OCI-LY7 (cell line): ENCODE results near the gene CA10.

ENCODE experiments used
- EZH2phosphoT487 ChIP-seq: fragments of 200-600 bp; sonication (generic); IDR thresholded peaks from 2 replicates; pipeline ENCODE4 v1.6.1; 2018; ENCODE audit warnings: low read depth, borderline replicate concordance, mild to moderate bottlenecking, mixed run types, antibody characterized with exemption, low read length, moderate library complexity, mixed read lengths
- TF ChIP-seq, protein P1 (sequence below): fragments of 200-600 bp; sonication (generic); conservative IDR thresholded peaks from 2 replicates; pipeline ENCODE4 v1.5.1; 2014; ENCODE audit warnings: mild to moderate bottlenecking, antibody characterized with exemption, low read length, moderate library complexity, mixed read lengths

DNA sequence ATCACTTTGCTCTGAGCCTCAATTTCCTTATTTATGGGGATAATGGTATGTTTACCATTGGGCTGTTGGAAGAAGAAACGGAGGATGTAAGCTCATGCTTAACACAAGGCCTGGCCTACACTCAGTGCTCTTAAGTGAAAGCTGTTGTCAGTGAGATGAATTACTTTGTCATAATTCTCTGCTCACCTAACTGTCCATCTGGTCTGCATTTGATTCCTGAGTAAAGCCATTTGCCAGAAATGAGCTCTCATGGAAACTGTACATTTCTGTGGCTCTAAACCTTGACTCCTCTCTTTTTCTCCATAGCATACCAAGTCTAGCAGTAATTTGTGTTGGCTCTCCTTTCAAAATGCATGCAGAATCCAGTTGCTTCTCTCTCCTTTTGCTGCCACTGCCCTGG lies 452.4 kb downstream of the CA10 start:
- TF ChIP-seq, protein P1, sequence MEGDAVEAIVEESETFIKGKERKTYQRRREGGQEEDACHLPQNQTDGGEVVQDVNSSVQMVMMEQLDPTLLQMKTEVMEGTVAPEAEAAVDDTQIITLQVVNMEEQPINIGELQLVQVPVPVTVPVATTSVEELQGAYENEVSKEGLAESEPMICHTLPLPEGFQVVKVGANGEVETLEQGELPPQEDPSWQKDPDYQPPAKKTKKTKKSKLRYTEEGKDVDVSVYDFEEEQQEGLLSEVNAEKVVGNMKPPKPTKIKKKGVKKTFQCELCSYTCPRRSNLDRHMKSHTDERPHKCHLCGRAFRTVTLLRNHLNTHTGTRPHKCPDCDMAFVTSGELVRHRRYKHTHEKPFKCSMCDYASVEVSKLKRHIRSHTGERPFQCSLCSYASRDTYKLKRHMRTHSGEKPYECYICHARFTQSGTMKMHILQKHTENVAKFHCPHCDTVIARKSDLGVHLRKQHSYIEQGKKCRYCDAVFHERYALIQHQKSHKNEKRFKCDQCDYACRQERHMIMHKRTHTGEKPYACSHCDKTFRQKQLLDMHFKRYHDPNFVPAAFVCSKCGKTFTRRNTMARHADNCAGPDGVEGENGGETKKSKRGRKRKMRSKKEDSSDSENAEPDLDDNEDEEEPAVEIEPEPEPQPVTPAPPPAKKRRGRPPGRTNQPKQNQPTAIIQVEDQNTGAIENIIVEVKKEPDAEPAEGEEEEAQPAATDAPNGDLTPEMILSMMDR: no peak
- no peak for TF ChIP-seq EZH2phosphoT487
